SK-N-SH treated with all-trans-retinoic acid at 6 μM for 48 hours (cell line): ENCODE measurements around the gene PILRA.

Source experiments
- ARNTL ChIP-seq: fragments of 450-650 bp; formaldehyde crosslinking; IDR thresholded peaks from 2 replicates; pipeline ENCODE4 v1.5.0; 2020; ENCODE audit warnings: low read depth, mild to moderate bottlenecking, moderate library complexity, borderline replicate concordance
- BACH2 ChIP-seq: fragments of 250-450 bp; sonication (Bioruptor Pico); IDR thresholded peaks from 2 replicates; pipeline ENCODE4 v1.9.0; 2021; ENCODE audit warnings: mild to moderate bottlenecking, borderline replicate concordance
- GLIS3 ChIP-seq: fragments of 250-450 bp; sonication (Bioruptor Pico); IDR thresholded peaks from 2 replicates; pipeline ENCODE4 v1.5.0; 2020; ENCODE audit warnings: mild to moderate bottlenecking, moderate library complexity
- ISL1 ChIP-seq: fragments of 250-450 bp; sonication (Bioruptor Pico); IDR thresholded peaks from 2 replicates; pipeline ENCODE4 v2.1.2; 2022; ENCODE audit warnings: mild to moderate bottlenecking, moderate library complexity
- PPARA ChIP-seq: fragments of 250-450 bp; sonication (Bioruptor Pico); IDR thresholded peaks from 2 replicates; pipeline ENCODE4 v1.5.0; 2020; ENCODE audit warnings: mild to moderate bottlenecking, borderline replicate concordance
- RARB ChIP-seq: fragments of 250-450 bp; sonication (Bioruptor Pico); IDR thresholded peaks from 2 replicates; pipeline ENCODE4 v1.8.0; 2021; ENCODE audit warnings: mild to moderate bottlenecking, moderate library complexity
- TCF4 ChIP-seq: fragments of 250-450 bp; sonication (Bioruptor Pico); IDR thresholded peaks from 2 replicates; pipeline ENCODE4 v1.8.0; 2021; ENCODE audit warnings: mild to moderate bottlenecking, moderate library complexity, borderline replicate concordance
- ZFP3 ChIP-seq: fragments of 250-450 bp; sonication (Bioruptor Pico); IDR thresholded peaks from 2 replicates; pipeline ENCODE4 v1.5.0; 2020; ENCODE audit warnings: mild to moderate bottlenecking, moderate library complexity
- TF ChIP-seq, protein P1 (sequence below): fragments of 250-450 bp; sonication (Bioruptor Pico); IDR thresholded peaks from 2 replicates; pipeline ENCODE4 v1.8.0; 2021; ENCODE audit warnings: low read depth, mild to moderate bottlenecking, moderate library complexity, borderline replicate concordance
- TF ChIP-seq, protein P2 (sequence below): fragments of 250-450 bp; sonication (Bioruptor Pico); IDR thresholded peaks from 2 replicates; pipeline ENCODE4 v1.8.0; 2020; ENCODE audit warnings: mild to moderate bottlenecking, moderate library complexity, borderline replicate concordance
- TF ChIP-seq, protein P3 (sequence below): fragments of 250-450 bp; sonication (Bioruptor Pico); IDR thresholded peaks from 2 replicates; pipeline ENCODE4 v1.5.1; 2021; ENCODE audit warnings: mild to moderate bottlenecking, moderate library complexity

DNA sequence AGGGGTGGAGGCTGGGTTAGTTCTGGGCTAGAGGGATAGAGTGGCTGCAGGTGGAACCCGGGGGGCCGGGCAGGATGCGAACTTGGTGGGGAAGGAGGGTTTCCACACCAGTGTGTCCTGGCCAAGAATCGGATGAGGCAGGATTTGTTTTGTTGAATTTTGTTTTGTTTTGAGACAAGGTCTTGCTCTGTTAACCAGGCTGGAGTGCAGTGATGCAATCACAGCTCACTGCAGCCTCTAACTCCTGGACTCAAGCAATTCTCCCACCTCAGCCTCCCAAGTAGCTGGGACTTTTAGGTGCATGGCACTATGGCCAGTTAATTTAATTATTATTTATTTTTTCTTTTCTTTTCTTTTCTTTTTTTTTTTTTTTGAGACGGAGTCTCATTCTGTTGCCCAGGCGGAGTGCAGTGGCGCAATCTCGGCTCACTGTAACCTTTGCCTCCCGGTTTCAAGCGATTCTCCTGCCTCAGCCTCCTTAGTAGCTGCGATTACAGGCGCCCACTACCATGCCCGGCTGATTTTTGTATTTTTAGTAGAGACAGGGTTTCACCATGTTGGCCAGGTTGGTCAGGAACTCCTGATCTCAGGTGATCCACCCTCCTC is 76.0 kb downstream of the PILRA start:
- no peak for TF ChIP-seq ISL1
- TF ChIP-seq, protein P1, sequence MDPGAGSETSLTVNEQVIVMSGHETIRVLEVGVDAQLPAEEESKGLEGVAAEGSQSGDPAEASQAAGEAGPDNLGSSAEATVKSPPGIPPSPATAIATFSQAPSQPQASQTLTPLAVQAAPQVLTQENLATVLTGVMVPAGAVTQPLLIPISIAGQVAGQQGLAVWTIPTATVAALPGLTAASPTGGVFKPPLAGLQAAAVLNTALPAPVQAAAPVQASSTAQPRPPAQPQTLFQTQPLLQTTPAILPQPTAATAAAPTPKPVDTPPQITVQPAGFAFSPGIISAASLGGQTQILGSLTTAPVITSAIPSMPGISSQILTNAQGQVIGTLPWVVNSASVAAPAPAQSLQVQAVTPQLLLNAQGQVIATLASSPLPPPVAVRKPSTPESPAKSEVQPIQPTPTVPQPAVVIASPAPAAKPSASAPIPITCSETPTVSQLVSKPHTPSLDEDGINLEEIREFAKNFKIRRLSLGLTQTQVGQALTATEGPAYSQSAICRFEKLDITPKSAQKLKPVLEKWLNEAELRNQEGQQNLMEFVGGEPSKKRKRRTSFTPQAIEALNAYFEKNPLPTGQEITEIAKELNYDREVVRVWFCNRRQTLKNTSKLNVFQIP (CRISPR knock-in tag), result no peak
- TF ChIP-seq ARNTL (CRISPR knock-in tag), result no peak
- TF ChIP-seq, protein P2, sequence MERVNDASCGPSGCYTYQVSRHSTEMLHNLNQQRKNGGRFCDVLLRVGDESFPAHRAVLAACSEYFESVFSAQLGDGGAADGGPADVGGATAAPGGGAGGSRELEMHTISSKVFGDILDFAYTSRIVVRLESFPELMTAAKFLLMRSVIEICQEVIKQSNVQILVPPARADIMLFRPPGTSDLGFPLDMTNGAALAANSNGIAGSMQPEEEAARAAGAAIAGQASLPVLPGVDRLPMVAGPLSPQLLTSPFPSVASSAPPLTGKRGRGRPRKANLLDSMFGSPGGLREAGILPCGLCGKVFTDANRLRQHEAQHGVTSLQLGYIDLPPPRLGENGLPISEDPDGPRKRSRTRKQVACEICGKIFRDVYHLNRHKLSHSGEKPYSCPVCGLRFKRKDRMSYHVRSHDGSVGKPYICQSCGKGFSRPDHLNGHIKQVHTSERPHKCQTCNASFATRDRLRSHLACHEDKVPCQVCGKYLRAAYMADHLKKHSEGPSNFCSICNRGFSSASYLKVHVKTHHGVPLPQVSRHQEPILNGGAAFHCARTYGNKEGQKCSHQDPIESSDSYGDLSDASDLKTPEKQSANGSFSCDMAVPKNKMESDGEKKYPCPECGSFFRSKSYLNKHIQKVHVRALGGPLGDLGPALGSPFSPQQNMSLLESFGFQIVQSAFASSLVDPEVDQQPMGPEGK (CRISPR knock-in tag), result no peak
- no peak for TF ChIP-seq TCF4 (CRISPR knock-in tag)
- TF ChIP-seq, protein P3, sequence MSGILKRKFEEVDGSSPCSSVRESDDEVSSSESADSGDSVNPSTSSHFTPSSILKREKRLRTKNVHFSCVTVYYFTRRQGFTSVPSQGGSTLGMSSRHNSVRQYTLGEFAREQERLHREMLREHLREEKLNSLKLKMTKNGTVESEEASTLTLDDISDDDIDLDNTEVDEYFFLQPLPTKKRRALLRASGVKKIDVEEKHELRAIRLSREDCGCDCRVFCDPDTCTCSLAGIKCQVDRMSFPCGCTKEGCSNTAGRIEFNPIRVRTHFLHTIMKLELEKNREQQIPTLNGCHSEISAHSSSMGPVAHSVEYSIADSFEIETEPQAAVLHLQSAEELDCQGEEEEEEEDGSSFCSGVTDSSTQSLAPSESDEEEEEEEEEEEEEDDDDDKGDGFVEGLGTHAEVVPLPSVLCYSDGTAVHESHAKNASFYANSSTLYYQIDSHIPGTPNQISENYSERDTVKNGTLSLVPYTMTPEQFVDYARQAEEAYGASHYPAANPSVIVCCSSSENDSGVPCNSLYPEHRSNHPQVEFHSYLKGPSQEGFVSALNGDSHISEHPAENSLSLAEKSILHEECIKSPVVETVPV (CRISPR knock-in tag), result no peak
- no peak for TF ChIP-seq ZFP3
- no peak for TF ChIP-seq PPARA (CRISPR knock-in tag)
- no peak for TF ChIP-seq GLIS3 (CRISPR knock-in tag)
- no peak for TF ChIP-seq BACH2 (CRISPR knock-in tag)
- no peak for TF ChIP-seq RARB (CRISPR knock-in tag)
